Endothelial cell of umbilical vein (primary cell): ENCODE measurements around the gene ZNF440. TPM values are rescaled to one million over a fixed set of nuclear protein-coding genes. Genes with fewer than 3 reads are reported as not detected.

Experiments used
- BruUV-seq: library from RNA; stranded (reverse); fragments of 400-500 nt; replicated peaks from 2 replicates; lab custom pipeline; 2021; lab: Mats Ljungman, UMichigan
- CTCF ChIA-PET: fragments of 300-600, 350-600 bp; sonication (Branson Sonifier 250); formaldehyde crosslinking; loops from one replicate; lab custom pipeline; 2021; ENCODE audit warnings: antibody characterized with exemption, inconsistent platforms; lab: Charles Lee
- POLR2A ChIA-PET: fragments of 300-600, 350-600 bp; sonication (Branson Sonifier 250); formaldehyde crosslinking; loops from one replicate; lab custom pipeline; 2021; ENCODE audit warnings: antibody characterized with exemption, inconsistent platforms; lab: Charles Lee
- DNase-seq: peaks from one replicate; pipeline ENCODE4 v3.0.0-alpha.2; 2011; ENCODE audit warnings: low read depth, low spot score
- FAIRE-seq: peaks from 2 replicates; lab custom pipeline; 2011; peaks lifted over from hg19 to GRCh38; lab: Jason Lieb, UNC
- H2AFZ ChIP-seq: 2 replicates; pipeline ENCODE4 v1.6.0; 2012; ENCODE audit warnings: low read depth, low read length, control low read depth, inconsistent platforms
- H3K27ac ChIP-seq: 2 replicates; pipeline ENCODE4 v1.5.1; 2011; ENCODE audit warnings: low read depth, mild to moderate bottlenecking, control low read depth, low read length, moderate library complexity; ENCODE audit not compliant: insufficient read depth
- H3K27me3 ChIP-seq, 2 experiments: 2 replicates each; pipeline versions ENCODE4 v1.6.0 to v1.6.1; 2011; ENCODE audit warnings: low read length in 2 of 2, mixed read lengths in 1 of 2; ENCODE audit not compliant: control insufficient read depth in 2 of 2, insufficient read depth in 2 of 2
- H3K36me3 ChIP-seq, 2 experiments: 2 replicates in 1 of 2; 3 replicates in 1 of 2; pipeline ENCODE4 v1.5.1; 2011; ENCODE audit warnings: low read length in 2 of 2, mild to moderate bottlenecking in 1 of 2, moderate library complexity in 1 of 2; ENCODE audit not compliant: control insufficient read depth in 2 of 2, insufficient read depth in 2 of 2; ENCODE audit errors: extremely low read depth in 1 of 2
- H3K4me1 ChIP-seq: 3 replicates; pipeline ENCODE4 v1.5.1; 2011; ENCODE audit warnings: mild to moderate bottlenecking, low read length; ENCODE audit not compliant: control insufficient read depth, insufficient read depth; ENCODE audit errors: extremely low read depth
- H3K4me2 ChIP-seq: 2 replicates; pipeline ENCODE4 v1.6.1; 2011; ENCODE audit warnings: low read length, control low read depth, mixed read lengths; ENCODE audit not compliant: insufficient read depth
- H3K4me3 ChIP-seq, 3 experiments: fragments of 200-600 bp in 1 of 3; sonication (generic), shearing (Covaris generic) in 1 of 3; replicated peaks in 1 of 3; 2 replicates each; pipeline ENCODE4 v1.5.1; 2011 to 2016; ENCODE audit warnings: control low read depth in 3 of 3, low read length in 3 of 3, mild to moderate bottlenecking in 2 of 3, inconsistent platforms in 1 of 3, low read depth in 1 of 3, moderate library complexity in 1 of 3; ENCODE audit not compliant: insufficient read depth in 1 of 3
- H3K79me2 ChIP-seq: 2 replicates; pipeline ENCODE4 v1.6.0; 2012; ENCODE audit warnings: low read length, inconsistent platforms; ENCODE audit not compliant: control insufficient read depth, insufficient read depth
- H3K9ac ChIP-seq: replicated peaks from 2 replicates; pipeline ENCODE3; 2011; ENCODE audit warnings: low read length, control low read depth; ENCODE audit not compliant: insufficient read depth; ENCODE audit errors: extremely low read depth
- H3K9me1 ChIP-seq: replicated peaks from 3 replicates; pipeline ENCODE4 v1.6.0; 2011; ENCODE audit warnings: mild to moderate bottlenecking, low read length; ENCODE audit not compliant: control insufficient read depth, insufficient read depth; ENCODE audit errors: extremely low read depth
- H3K9me3 ChIP-seq: replicated peaks from 2 replicates; pipeline ENCODE4 v1.5.1; 2012; ENCODE audit warnings: low read length, inconsistent platforms; ENCODE audit not compliant: control insufficient read depth, insufficient read depth
- H4K20me1 ChIP-seq: replicated peaks from 2 replicates; pipeline ENCODE3; 2011; ENCODE audit warnings: mild to moderate bottlenecking, low read length; ENCODE audit not compliant: control insufficient read depth, insufficient read depth; ENCODE audit errors: extremely low read depth
- EZH2 ChIP-seq: IDR thresholded peaks from 2 replicates; pipeline ENCODE4 v1.6.1; 2012; ENCODE audit warnings: borderline replicate concordance, low read depth, mild to moderate bottlenecking, moderate library complexity, low read length, inconsistent platforms; ENCODE audit not compliant: severe bottlenecking
- FOS ChIP-seq: IDR thresholded peaks from 2 replicates; pipeline ENCODE4 v1.6.1; 2011; ENCODE audit warnings: mild to moderate bottlenecking, low read length, moderate library complexity, borderline replicate concordance; ENCODE audit not compliant: insufficient read depth
- JUN ChIP-seq: IDR thresholded peaks from 2 replicates; pipeline ENCODE4 v1.6.1; 2011; ENCODE audit warnings: borderline replicate concordance, low read depth; ENCODE audit not compliant: insufficient read length, insufficient read depth
- MYC ChIP-seq: IDR thresholded peaks from one replicate; pipeline ENCODE4 v1.6.1; 2011; ENCODE audit warnings: mild to moderate bottlenecking, low read depth, low read length
- POLR2A ChIP-seq: IDR thresholded peaks from 2 replicates; pipeline ENCODE4 v1.6.1; 2012; ENCODE audit warnings: low read depth, mild to moderate bottlenecking, control low read depth, low read length
- dilution Hi-C: fragments of 300-500 bp; cut with MboI; formaldehyde crosslinking; loops from one replicate; pipeline ENCODE4 v1.15.0; 2019; ENCODE audit warnings: low sequenced_read_pairs; ENCODE audit not compliant: extremely low pct_ligation_motif_present
- intact Hi-C: fragments of 100-400 bp; cut with micrococcal nuclease; formaldehyde crosslinking; loops from one replicate; pipeline ENCODE4 v1.10.0; 2022
- polyA plus RNA-seq, 4 experiments: library from polyadenylated mRNA; depleted of rRNA in 3 of 4; stranded (reverse) in 3 of 4; unstranded in 1 of 4; fragments of >200 nt; gene quantifications; 2 replicates each; pipeline versions ENCODE4 v1.2.1 to v1.2.3, GENCODE V29; 2011 to 2012; ENCODE audit warnings: missing spikeins in 1 of 4
- total RNA-seq: library from RNA; stranded (reverse); gene quantifications from 2 replicates; pipeline ENCODE4 v1.2.3, GENCODE V29; 2021
- TF ChIP-seq, protein P1 (sequence below), 2 donors: IDR thresholded peaks; 1 replicate in 1 of 2; 2 replicates in 1 of 2; pipeline ENCODE4 v1.5.1; 2011; ENCODE audit warnings: low read length in 2 of 2, mild to moderate bottlenecking in 2 of 2, moderate library complexity in 2 of 2, control low read depth in 1 of 2, inconsistent platforms in 1 of 2, low read depth in 1 of 2; ENCODE audit not compliant: insufficient read depth in 1 of 2; ENCODE audit errors: extremely low read depth in 1 of 2
- TF ChIP-seq, protein P2 (sequence below): IDR thresholded peaks from 2 replicates; pipeline ENCODE4 v1.6.1; 2011; ENCODE audit not compliant: insufficient read depth, insufficient read length

The ZNF440 gene
- total and polyA plus RNA-seq, 2 donors (not counting 3 experiments of a cell fraction or from before 2014, with no cell fraction given): 2.2 to 13.3 TPM

DNA sequence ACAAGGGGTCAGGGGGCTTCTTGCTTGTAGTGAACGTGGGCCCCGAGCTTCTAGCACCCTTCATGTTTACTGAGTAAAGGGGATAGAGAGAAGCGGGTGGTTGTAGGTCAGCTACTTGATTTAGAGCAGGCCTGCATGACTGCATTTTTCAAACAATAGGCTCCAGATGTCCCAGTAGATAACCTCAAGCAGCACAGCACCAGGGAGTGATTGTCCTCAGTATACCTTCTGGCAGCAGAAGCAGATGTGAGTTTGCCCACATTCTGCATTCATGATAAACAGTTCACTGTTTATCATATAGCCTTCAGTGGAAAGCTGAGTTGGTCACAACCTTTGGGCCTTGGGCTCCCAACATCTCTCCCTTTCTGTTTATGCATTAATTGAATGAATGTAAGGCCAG, 39.3 kb downstream of the ZNF440 start:
- TF ChIP-seq MYC (no peak), EZH2 (no peak), JUN (no peak), FOS (no peak), POLR2A (no peak)
- TF ChIP-seq, protein P1, sequence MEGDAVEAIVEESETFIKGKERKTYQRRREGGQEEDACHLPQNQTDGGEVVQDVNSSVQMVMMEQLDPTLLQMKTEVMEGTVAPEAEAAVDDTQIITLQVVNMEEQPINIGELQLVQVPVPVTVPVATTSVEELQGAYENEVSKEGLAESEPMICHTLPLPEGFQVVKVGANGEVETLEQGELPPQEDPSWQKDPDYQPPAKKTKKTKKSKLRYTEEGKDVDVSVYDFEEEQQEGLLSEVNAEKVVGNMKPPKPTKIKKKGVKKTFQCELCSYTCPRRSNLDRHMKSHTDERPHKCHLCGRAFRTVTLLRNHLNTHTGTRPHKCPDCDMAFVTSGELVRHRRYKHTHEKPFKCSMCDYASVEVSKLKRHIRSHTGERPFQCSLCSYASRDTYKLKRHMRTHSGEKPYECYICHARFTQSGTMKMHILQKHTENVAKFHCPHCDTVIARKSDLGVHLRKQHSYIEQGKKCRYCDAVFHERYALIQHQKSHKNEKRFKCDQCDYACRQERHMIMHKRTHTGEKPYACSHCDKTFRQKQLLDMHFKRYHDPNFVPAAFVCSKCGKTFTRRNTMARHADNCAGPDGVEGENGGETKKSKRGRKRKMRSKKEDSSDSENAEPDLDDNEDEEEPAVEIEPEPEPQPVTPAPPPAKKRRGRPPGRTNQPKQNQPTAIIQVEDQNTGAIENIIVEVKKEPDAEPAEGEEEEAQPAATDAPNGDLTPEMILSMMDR (IDR thresholded peaks at IDR 0.05; ENCODE audit: extremely low read depth in 1 of 2, insufficient read depth in 1 of 2, low read depth in 1 of 2, low read length in 2 of 2): no peak
- TF ChIP-seq, protein P2, sequence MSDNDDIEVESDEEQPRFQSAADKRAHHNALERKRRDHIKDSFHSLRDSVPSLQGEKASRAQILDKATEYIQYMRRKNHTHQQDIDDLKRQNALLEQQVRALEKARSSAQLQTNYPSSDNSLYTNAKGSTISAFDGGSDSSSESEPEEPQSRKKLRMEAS: no peak
- H3K4me3 ChIP-seq: no peak overlapping the region
- dilution Hi-C loops (no loop called here), intact Hi-C loops (no loop called here)
- DNase-seq: no peak
- H3K36me3 ChIP-seq: no peaks in the 10 kb centered on the region
- no peaks in the 10 kb centered on the region for H3K9me1 ChIP-seq
- H3K4me2 ChIP-seq: no peak overlapping the region
- no peaks in the 10 kb centered on the region for H4K20me1 ChIP-seq
- no peak for FAIRE-seq
- ChIA-PET POLR2A (no interaction called here), CTCF (no interaction called here)
- H3K27me3 ChIP-seq: peaks cover 0 to 3% of the 10 kb centered on the region in 2 experiments
- no peaks in the 10 kb centered on the region for H3K9me3 ChIP-seq
- H3K9ac ChIP-seq: no peak overlapping the region
- H3K27ac ChIP-seq: no peak overlapping the region
- H3K79me2 ChIP-seq: no peaks in the 10 kb centered on the region
- H3K4me1 ChIP-seq: no peaks in the 10 kb centered on the region
- no peak overlapping the region for H2AFZ ChIP-seq
- BruUV-seq: no TSS peak
